Testis (tissue), 2 donors: ENCODE measurements around the gene KCTD13.

Experiments
- POLR2A ChIP-seq: fragments of 450-650 bp; IDR thresholded peaks from one replicate; pipeline ENCODE4 v1.6.1; 2017; ENCODE audit warnings: antibody characterized with exemption, mild to moderate bottlenecking, moderate library complexity
- TF ChIP-seq, protein P1 (sequence below), 3 experiments: fragments of 450-650 bp in 2 of 3; fragments of 200-600 bp in 1 of 3; sonication (generic) in 1 of 3; IDR thresholded peaks; one replicate each; pipeline ENCODE4 v1.5.1; 2016 to 2019; ENCODE audit warnings: antibody characterized with exemption in 3 of 3, mild to moderate bottlenecking in 2 of 3, moderate library complexity in 1 of 3

DNA sequence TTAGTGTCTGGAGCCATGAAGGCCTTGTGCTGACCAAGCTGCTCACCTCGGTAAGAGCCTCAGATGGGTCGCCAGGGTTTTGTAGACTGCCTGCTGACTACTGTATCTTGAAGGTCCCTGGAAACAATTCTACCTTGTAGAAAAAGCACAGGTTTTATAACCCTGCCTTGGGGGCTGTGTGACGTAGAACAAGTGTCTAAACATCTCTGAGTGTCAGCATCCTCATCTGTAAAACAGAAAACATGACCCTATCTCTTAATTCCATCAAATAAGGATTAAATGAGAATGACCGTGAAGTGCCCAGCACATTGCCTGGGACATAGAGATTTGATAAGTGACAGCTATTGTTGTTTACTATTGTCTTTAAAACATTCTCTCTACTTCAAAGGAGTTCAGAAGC, 42.2 kb upstream of the KCTD13 start:
- TF ChIP-seq, protein P1, sequence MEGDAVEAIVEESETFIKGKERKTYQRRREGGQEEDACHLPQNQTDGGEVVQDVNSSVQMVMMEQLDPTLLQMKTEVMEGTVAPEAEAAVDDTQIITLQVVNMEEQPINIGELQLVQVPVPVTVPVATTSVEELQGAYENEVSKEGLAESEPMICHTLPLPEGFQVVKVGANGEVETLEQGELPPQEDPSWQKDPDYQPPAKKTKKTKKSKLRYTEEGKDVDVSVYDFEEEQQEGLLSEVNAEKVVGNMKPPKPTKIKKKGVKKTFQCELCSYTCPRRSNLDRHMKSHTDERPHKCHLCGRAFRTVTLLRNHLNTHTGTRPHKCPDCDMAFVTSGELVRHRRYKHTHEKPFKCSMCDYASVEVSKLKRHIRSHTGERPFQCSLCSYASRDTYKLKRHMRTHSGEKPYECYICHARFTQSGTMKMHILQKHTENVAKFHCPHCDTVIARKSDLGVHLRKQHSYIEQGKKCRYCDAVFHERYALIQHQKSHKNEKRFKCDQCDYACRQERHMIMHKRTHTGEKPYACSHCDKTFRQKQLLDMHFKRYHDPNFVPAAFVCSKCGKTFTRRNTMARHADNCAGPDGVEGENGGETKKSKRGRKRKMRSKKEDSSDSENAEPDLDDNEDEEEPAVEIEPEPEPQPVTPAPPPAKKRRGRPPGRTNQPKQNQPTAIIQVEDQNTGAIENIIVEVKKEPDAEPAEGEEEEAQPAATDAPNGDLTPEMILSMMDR (IDR thresholded peaks at IDR 0.05), result no peak
- no peak for TF ChIP-seq POLR2A
